Raji (cell line): ENCODE data around the gene CNTNAP2.

ENCODE experiments used
- POLR2A ChIP-seq: IDR thresholded peaks from 2 replicates; pipeline ENCODE4 v1.6.1; 2011; ENCODE audit warnings: low read depth, low read length, control low read depth; ENCODE audit not compliant: insufficient read depth

The CNTNAP2 gene

GRCh38 chr7:147432079-147432478, 1315.5 kb downstream of the CNTNAP2 start:
- TF ChIP-seq POLR2A = no peak

GRCh38 chr7:147432576-147432975, 1316.0 kb downstream of the CNTNAP2 start:
- TF ChIP-seq POLR2A = no peak

GRCh38 chr7:147436718-147437117, 1320.1 kb downstream of the CNTNAP2 start:
- no peak for TF ChIP-seq POLR2A

DNA sequence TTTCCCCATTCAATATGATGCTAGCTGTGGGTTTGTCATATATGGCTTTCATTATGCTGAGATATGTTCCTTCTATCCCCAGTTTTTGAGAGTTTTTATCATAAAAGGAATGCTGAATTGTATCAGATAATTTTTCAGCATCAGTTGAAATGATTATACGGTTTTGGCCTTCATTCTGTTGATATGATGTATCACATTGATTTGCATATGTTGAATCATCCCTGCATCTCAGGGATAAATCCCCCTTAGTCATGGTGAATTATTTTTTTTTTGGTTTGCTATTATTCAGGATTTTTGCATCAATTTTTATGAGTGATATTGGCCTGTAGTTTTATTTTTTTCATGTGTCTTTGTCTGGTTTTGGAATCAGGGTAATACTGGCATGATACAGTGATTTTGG, 1321.6 kb downstream of the CNTNAP2 start:
- TF ChIP-seq POLR2A = no peak

GRCh38 chr7:147443942-147444341, 1327.3 kb downstream of the CNTNAP2 start:
- TF ChIP-seq POLR2A = no peak

- no peak for TF ChIP-seq POLR2A
Measured at GRCh38 chr7:147452816-147453215, 1336.2 kb downstream of the CNTNAP2 start.

- no peak for TF ChIP-seq POLR2A
Measured at GRCh38 chr7:147465223-147465622, 1348.6 kb downstream of the CNTNAP2 start.

GRCh38 chr7:147472556-147472955, 1356.0 kb downstream of the CNTNAP2 start:
- TF ChIP-seq POLR2A = no peak

GRCh38 chr7:147474862-147475261, 1358.3 kb downstream of the CNTNAP2 start:
- TF ChIP-seq POLR2A = no peak

DNA sequence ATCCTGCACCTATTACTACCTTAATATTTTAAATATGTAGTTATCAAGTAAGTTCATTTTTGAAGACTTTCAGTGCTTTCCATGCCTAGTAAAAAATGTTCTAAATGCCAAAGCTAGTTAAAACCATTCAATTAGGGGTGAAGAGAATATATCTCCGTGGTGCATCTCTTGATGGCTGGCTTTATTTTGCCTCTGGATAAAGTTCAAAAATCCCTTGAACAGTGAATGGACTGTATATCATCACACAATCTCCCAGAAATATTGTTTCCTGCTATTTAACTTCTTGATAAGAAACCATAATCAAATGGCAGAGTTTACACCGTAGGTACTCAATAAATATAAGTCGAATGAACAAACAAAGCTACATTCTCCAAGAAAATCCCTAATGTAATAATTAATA, 1360.9 kb downstream of the CNTNAP2 start:
- no peak for TF ChIP-seq POLR2A

DNA sequence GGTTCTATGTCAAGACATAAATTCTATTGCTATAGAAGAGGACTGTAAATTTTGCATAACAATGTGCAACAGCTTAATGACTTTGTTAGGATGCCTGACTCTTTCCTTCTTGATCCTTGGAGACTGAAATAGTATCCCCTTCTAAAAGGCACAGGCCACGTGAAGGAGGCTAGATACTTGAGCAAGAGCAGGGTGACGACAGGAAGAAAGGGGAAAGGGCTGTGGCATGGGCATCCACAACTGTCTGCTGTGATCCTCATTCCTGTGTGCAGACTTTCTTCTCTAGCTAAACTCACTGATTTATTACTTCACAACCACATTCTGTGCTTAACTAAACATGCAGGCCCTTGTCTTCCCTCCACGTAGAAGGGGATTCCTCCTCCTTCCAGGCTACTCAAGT, 1362.2 kb downstream of the CNTNAP2 start:
- TF ChIP-seq POLR2A = no peak

- TF ChIP-seq POLR2A = no peak
Measured at GRCh38 chr7:147483634-147484292, 1367.2 kb downstream of the CNTNAP2 start.

DNA sequence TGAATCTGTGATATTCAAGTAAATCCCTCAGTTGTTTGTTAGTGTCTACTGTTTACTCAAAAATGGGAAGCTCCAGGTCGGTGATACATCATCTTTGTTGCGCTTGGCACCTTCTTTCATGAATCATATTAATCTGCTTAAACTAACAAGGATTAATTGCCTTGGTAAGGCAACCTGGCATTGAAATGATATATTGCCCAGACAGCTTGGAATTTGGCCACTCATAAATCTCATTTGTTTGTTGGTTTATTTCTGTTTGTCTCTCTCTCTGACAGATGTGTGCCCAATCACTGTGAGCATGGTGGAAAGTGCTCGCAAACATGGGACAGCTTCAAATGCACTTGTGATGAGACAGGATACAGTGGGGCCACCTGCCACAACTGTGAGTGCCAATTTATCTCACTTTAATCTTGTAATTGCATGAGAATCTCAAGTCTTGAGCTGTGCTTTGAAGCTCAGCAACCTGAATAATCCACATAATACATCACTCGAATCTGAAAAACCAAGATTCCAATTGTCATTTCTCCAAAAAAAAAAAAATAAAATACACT, 1369.1 kb downstream of the CNTNAP2 start:
- no peak for TF ChIP-seq POLR2A

DNA sequence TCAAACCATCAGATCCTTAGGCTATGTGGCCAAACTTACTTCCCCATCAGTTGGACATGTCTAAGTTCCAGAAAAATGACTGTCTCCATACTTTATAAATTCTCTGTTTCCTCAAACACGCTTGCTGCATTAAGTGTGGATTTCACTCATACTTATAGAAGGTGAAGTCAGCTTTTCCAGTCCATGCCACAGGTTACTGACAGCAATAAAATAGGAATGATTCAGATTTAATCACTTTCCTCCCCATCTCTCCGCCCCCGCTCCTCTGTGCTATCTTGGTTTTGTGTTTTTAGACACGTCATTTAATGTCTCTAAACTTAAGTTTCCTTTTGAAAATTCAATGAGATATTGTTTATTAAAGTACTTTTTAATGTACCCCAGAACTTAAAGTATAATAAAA, 1376.0 kb downstream of the CNTNAP2 start:
- no peak for TF ChIP-seq POLR2A

DNA sequence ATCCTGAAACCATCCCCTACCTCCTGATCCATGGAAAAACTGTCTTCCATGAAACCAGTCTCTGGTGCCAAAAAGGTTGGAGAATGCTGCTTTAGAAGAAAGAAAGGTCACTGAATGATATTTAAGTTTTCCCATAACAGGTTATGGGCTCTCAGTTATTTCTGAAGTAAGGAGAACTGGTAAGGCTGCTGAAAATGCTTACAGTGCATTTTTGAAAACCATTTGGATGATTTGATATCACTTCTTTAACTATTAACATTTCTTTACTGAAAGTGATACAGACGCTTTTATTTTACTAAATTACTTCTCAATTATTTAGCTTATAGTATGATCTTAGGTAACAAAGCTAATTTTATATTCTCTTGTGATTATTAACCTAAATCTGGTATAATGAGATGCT, 1379.6 kb downstream of the CNTNAP2 start:
- no peak for TF ChIP-seq POLR2A

GRCh38 chr7:147497246-147497645, 1380.6 kb downstream of the CNTNAP2 start:
- TF ChIP-seq POLR2A = no peak

GRCh38 chr7:147498081-147498480, 1381.5 kb downstream of the CNTNAP2 start:
- no peak for TF ChIP-seq POLR2A
